ENCODE results near the gene CSF2. TPM values are rescaled to one million over a fixed set of nuclear protein-coding genes. Genes with fewer than 3 reads are reported as not detected.
"Not testable (repeated sequence)": the region's sequence is repeated elsewhere in the genome, so short reads cannot be mapped to it uniquely, and the experiment has no call there.

CSF2 gene
- total RNA-seq, 1 donor from 2014 or later: not detected

DNA sequence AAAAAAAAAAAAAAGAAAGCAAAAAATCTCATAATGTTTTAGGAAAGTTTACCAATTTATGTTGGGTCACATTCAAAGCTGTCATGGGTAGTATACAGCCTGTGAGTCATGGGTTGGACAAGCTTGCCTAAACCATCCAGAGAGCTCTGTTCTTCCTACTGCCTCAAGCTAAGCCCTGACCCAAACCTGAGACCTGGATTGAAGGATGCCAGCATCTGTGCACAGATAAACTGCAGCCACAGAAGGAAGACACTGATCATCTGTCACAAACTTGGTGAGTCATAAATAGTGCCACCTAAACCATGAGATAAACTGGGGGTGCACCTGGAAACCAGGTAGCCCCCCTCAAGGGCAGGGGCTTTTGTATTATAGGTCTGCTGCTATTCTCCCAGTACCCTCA lies 31.0 kb downstream of the CSF2 start:
- peaks cover 16% of the 10 kb centered on the region for H3K4me1 ChIP-seq
- intact Hi-C loops (cut with DNase I): loop anchor here (5.0 kb wide), 1 partner anchor 1873 kb away; no protein-coding TSS in a partner anchor
- H3K27ac ChIP-seq: no peak overlapping the region
- TF ChIP-seq POLR2AphosphoS5 (IDR thresholded peaks at IDR 0.05; ENCODE audit: insufficient read depth in 1 of 2, low read depth in 1 of 2) (no peak), POLR2A (IDR thresholded peaks at IDR 0.05) (no peak)
- TF ChIP-seq, protein P1, sequence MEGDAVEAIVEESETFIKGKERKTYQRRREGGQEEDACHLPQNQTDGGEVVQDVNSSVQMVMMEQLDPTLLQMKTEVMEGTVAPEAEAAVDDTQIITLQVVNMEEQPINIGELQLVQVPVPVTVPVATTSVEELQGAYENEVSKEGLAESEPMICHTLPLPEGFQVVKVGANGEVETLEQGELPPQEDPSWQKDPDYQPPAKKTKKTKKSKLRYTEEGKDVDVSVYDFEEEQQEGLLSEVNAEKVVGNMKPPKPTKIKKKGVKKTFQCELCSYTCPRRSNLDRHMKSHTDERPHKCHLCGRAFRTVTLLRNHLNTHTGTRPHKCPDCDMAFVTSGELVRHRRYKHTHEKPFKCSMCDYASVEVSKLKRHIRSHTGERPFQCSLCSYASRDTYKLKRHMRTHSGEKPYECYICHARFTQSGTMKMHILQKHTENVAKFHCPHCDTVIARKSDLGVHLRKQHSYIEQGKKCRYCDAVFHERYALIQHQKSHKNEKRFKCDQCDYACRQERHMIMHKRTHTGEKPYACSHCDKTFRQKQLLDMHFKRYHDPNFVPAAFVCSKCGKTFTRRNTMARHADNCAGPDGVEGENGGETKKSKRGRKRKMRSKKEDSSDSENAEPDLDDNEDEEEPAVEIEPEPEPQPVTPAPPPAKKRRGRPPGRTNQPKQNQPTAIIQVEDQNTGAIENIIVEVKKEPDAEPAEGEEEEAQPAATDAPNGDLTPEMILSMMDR (IDR thresholded peaks at IDR 0.05): no peak
- no peak overlapping the region for H3K4me3 ChIP-seq
- H3K9me3 ChIP-seq: no peaks in the 10 kb centered on the region
- no peaks in the 10 kb centered on the region for H3K36me3 ChIP-seq
- DNase-seq (ENCODE audit: extremely low spot score in 2 of 2): no peak
- H3K27me3 ChIP-seq: no peaks in the 10 kb centered on the region

DNA sequence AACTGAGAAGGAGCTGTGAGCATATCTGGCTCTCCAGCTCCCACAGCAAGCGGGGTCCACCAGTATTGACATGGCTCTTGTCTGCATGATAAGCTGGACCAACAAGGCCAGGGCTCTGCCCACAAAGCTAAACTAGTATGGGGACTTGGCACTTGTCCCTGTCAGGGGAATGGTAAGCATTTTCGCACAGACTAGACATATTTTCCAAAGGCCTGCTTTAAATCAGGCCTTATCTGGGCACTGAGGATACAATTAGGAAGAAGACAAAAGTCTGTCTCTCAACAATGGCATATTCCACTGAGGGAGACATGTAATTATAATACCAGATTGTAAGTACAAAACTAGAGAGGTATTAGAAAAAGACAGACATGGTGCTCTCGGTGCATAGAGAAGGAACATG lies 32.1 kb downstream of the CSF2 start:
- Histone ChIP-seq H3K4me3 (no peak overlapping the region), H3K27ac (no peak overlapping the region), H3K9me3 (no peaks in the 10 kb centered on the region), H3K4me1 (peaks cover 16% of the 10 kb centered on the region), H3K27me3 (no peaks in the 10 kb centered on the region), H3K36me3 (no peaks in the 10 kb centered on the region)
- intact Hi-C loops (cut with DNase I): no loop called here
- TF ChIP-seq POLR2AphosphoS5 (IDR thresholded peaks at IDR 0.05; ENCODE audit: insufficient read depth in 1 of 2, low read depth in 1 of 2) (no peak), POLR2A (IDR thresholded peaks at IDR 0.05) (no peak)
- TF ChIP-seq, protein P1 (IDR thresholded peaks at IDR 0.05): no peak
- DNase-seq (ENCODE audit: extremely low spot score in 2 of 2): no peak

DNA sequence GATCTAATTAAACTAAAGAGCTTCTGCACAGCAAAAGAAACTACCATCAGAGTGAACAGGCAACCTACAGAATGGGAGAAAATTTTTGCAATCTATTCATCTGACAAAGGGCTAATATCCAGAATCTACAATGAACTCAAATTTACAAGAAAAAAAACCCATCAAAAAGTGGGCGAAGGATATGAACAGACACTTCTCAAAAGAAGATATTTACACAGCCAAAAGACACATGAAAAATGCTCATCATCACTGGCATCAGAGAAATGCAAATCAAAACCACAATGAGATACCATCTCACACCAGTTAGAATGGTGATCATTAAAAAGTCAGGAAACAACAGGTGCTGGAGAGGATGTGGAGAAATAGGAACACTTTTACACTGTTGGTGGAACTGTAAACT lies 34.9 kb downstream of the CSF2 start:
- H3K27me3 ChIP-seq; H3K9me3 ChIP-seq; H3K4me3 ChIP-seq; intact Hi-C loops (cut with DNase I); H3K4me1 ChIP-seq; DNase-seq (ENCODE audit: extremely low spot score in 2 of 2); H3K27ac ChIP-seq; H3K36me3 ChIP-seq: not testable (repeated sequence)

DNA sequence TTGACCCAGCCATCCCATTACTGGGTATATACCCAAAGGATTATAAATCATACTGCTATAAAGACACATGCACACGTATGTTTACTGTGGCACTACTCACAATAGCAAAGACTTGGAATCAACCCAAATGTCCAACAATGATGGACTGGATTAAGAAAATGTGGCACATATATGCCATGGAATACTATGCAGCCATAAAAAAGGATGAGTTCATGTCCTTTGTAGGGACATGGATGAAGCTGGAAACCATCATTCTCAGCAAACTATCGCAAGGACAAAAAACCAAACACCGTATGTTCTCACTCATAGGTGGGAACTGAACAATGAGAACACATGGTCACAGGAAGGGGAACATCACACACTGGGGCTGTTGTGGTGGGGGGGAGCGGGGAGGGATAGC lies 35.4 kb downstream of the CSF2 start:
- H3K4me1 ChIP-seq; DNase-seq (ENCODE audit: extremely low spot score in 2 of 2); H3K9me3 ChIP-seq; H3K36me3 ChIP-seq; intact Hi-C loops (cut with DNase I); H3K27me3 ChIP-seq; H3K27ac ChIP-seq; H3K4me3 ChIP-seq: not testable (repeated sequence)

DNA sequence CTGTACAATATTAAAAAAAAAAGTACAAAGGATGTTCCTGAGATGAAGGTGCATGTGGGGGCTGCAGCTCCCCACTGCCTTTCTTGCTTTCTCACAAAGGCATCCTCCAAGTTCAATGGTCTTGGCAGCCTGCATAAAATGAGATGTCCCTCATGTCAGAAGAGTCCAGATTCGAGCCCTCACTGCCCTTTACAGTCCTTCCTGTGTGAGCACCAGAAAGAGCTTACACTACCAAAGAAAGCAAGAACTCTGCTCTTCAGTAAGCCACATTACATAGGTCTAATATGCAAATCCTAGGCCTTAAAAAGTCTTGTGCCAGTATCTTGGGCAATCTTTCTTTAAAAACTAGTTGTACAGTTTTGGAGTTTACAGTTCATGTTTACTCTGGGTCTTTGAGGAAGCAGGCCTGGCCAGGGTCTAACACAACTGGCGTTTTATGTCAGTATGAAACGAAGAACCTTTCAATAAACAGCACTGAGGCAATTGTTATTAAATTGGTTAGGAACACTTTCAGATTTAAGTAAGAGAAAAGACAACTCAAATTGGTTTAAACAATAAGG lies 36.0 kb downstream of the CSF2 start:
- H3K9me3 ChIP-seq: no peaks in the 10 kb centered on the region
- H3K27ac ChIP-seq: no peak overlapping the region
- DNase-seq (ENCODE audit: extremely low spot score in 2 of 2): no peak
- no peaks in the 10 kb centered on the region for H3K27me3 ChIP-seq
- H3K36me3 ChIP-seq: no peaks in the 10 kb centered on the region
- no peaks in the 10 kb centered on the region for H3K4me1 ChIP-seq
- TF ChIP-seq POLR2AphosphoS5 (IDR thresholded peaks at IDR 0.05; ENCODE audit: insufficient read depth in 1 of 2, low read depth in 1 of 2) (no peak), POLR2A (IDR thresholded peaks at IDR 0.05) (no peak)
- TF ChIP-seq, protein P1 (IDR thresholded peaks at IDR 0.05): no peak
- H3K4me3 ChIP-seq: no peak overlapping the region
- intact Hi-C loops (cut with DNase I): no loop called here

DNA sequence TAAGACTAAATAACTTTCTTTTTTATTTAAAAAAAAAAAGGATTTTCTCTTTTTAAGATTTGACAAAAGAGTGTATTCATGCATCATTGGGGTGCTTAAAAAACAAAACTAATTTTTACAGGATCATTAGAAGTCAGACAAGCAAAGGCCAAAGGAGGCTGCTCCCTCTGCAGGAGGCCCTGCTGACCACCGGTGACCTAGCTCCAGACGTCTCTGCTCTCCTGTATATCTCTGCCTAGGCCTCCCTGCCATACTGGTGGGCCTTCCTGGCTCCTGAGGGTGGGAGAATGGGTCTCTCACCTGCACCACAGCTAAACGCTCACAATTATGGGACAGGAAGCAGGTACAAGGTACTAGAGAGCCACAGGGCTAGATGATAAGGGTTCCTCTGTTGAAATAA lies 36.6 kb downstream of the CSF2 start:
- no peaks in the 10 kb centered on the region for H3K9me3 ChIP-seq
- intact Hi-C loops (cut with DNase I): no loop called here
- no peaks in the 10 kb centered on the region for H3K4me1 ChIP-seq
- no peaks in the 10 kb centered on the region for H3K36me3 ChIP-seq
- DNase-seq (ENCODE audit: extremely low spot score in 2 of 2): no peak
- TF ChIP-seq POLR2AphosphoS5 (IDR thresholded peaks at IDR 0.05; ENCODE audit: insufficient read depth in 1 of 2, low read depth in 1 of 2): no peak
- TF ChIP-seq, protein P1 (IDR thresholded peaks at IDR 0.05): no peak
- TF ChIP-seq POLR2A (IDR thresholded peaks at IDR 0.05): no peak
- H3K27me3 ChIP-seq: no peaks in the 10 kb centered on the region
- no peak overlapping the region for H3K27ac ChIP-seq
- no peak overlapping the region for H3K4me3 ChIP-seq
